WTC11 (cell line): Measurements from ENCODE around the gene ITGA11. TPM values are rescaled to one million over a fixed set of nuclear protein-coding genes. Genes with fewer than 3 reads are reported as not detected.

Experiments
- ATAC-seq: fragments of 200-7000 bp; cut with Tn5 transposase; 2 replicates; pipeline ENCODE4 v1.10.0; 2021; ENCODE audit warnings: mild to moderate bottlenecking, moderate library complexity
- CTCF ChIA-PET: fragments of 300-600 bp; sonication (Branson Sonifier 250); formaldehyde crosslinking; loops from one replicate; lab custom pipeline; 2021; ENCODE audit warnings: antibody characterized with exemption; lab: Charles Lee
- POLR2A ChIA-PET: fragments of 350-600 bp; sonication (Branson Sonifier 250); formaldehyde crosslinking; loops from one replicate; lab custom pipeline; 2021; ENCODE audit warnings: antibody characterized with exemption; lab: Charles Lee
- DNase-seq: peaks from one replicate; pipeline ENCODE4 v3.0.0; 2021; ENCODE audit warnings: low spot score
- H3K27ac Mint-ChIP-seq: 2 replicates; pipeline ENCODE4 v1.8.0; 2021; ENCODE audit warnings: mixed read lengths
- H3K27me3 Mint-ChIP-seq: 2 replicates; pipeline ENCODE4 v1.8.0; 2021; ENCODE audit warnings: low read depth, mild to moderate bottlenecking, moderate library complexity, mixed read lengths
- H3K36me3 Mint-ChIP-seq: 2 replicates; pipeline ENCODE4 v1.8.0; 2021; ENCODE audit warnings: mixed read lengths
- H3K4me1 Mint-ChIP-seq: 2 replicates; pipeline ENCODE4 v1.8.0; 2022; ENCODE audit warnings: mixed read lengths
- H3K4me3 Mint-ChIP-seq: 2 replicates; pipeline ENCODE4 v1.8.0; 2021; ENCODE audit warnings: mild to moderate bottlenecking, moderate library complexity, mixed read lengths
- H3K9me3 Mint-ChIP-seq: 2 replicates; pipeline ENCODE4 v1.8.0; 2021; ENCODE audit warnings: mixed read lengths
- ATF1 ChIP-seq: sonication (generic); formaldehyde crosslinking; IDR thresholded peaks from 2 replicates; pipeline ENCODE4 v1.8.1; 2023; ENCODE audit warnings: mild to moderate bottlenecking, moderate library complexity, missing genetic modification reagents
- CREB1 ChIP-seq: sonication (generic); formaldehyde crosslinking; IDR thresholded peaks from 2 replicates; pipeline ENCODE4 v1.8.0; 2023; ENCODE audit warnings: mild to moderate bottlenecking, missing genetic modification reagents
- EMX1 ChIP-seq: fragments of 250-450 bp; sonication (Bioruptor Pico); IDR thresholded peaks from 2 replicates; pipeline ENCODE4 v1.8.0; 2021; ENCODE audit warnings: mild to moderate bottlenecking
- ETV6 ChIP-seq: sonication (generic); formaldehyde crosslinking; IDR thresholded peaks from 2 replicates; pipeline ENCODE4 v1.8.1; 2022; ENCODE audit warnings: mild to moderate bottlenecking, missing genetic modification reagents
- FOXK1 ChIP-seq: sonication (generic); formaldehyde crosslinking; IDR thresholded peaks from 2 replicates; pipeline ENCODE4 v1.8.0; 2022; ENCODE audit warnings: mild to moderate bottlenecking, moderate library complexity, missing genetic modification reagents
- GRHL2 ChIP-seq: fragments of 250-450 bp; sonication (Bioruptor Pico); IDR thresholded peaks from 2 replicates; pipeline ENCODE4 v1.8.0; 2022; ENCODE audit warnings: mild to moderate bottlenecking, moderate library complexity; ENCODE audit not compliant: insufficient replicate concordance, severe bottlenecking
- GTF2I ChIP-seq: fragments of 250-450 bp; sonication (Bioruptor Pico); conservative IDR thresholded peaks from 2 replicates; pipeline ENCODE4 v1.4.0; 2021; ENCODE audit warnings: mild to moderate bottlenecking
- MAX ChIP-seq: sonication (generic); formaldehyde crosslinking; IDR thresholded peaks from 2 replicates; pipeline ENCODE4 v1.8.0; 2022; ENCODE audit warnings: mild to moderate bottlenecking, missing genetic modification reagents
- NFATC4 ChIP-seq: fragments of 250-450 bp; sonication (Bioruptor Pico); IDR thresholded peaks from 2 replicates; pipeline ENCODE4 v1.9.0; 2021; ENCODE audit warnings: mild to moderate bottlenecking
- NR3C1 ChIP-seq: sonication (generic); formaldehyde crosslinking; conservative IDR thresholded peaks from 2 replicates; pipeline ENCODE4 v1.8.1; 2023; ENCODE audit warnings: low read depth, mild to moderate bottlenecking, missing genetic modification reagents
- PRDM15 ChIP-seq: sonication (generic); formaldehyde crosslinking; IDR thresholded peaks from 2 replicates; pipeline ENCODE4 v1.8.0; 2022; ENCODE audit warnings: missing genetic modification reagents
- PRRX2 ChIP-seq: fragments of 250-450 bp; sonication (Bioruptor Pico); IDR thresholded peaks from 2 replicates; pipeline ENCODE4 v1.8.0; 2021; ENCODE audit warnings: mild to moderate bottlenecking
- RORB ChIP-seq: fragments of 250-450 bp; sonication (Bioruptor Pico); IDR thresholded peaks from 2 replicates; pipeline ENCODE4 v1.9.0; 2021; ENCODE audit warnings: mild to moderate bottlenecking
- SMAD4 ChIP-seq: sonication (generic); formaldehyde crosslinking; IDR thresholded peaks from 2 replicates; pipeline ENCODE4 v1.8.0; 2022; ENCODE audit warnings: mild to moderate bottlenecking, missing genetic modification reagents
- SOX15 ChIP-seq: fragments of 250-450 bp; sonication (Bioruptor Pico); IDR thresholded peaks from 2 replicates; pipeline ENCODE4 v1.9.0; 2021; ENCODE audit warnings: mild to moderate bottlenecking
- TCF7 ChIP-seq: sonication (generic); formaldehyde crosslinking; IDR thresholded peaks from 2 replicates; pipeline ENCODE4 v1.8.0; 2022; ENCODE audit warnings: mild to moderate bottlenecking, low read depth, missing genetic modification reagents, moderate library complexity
- USF1 ChIP-seq: sonication (generic); formaldehyde crosslinking; IDR thresholded peaks from 2 replicates; pipeline ENCODE4 v1.8.0; 2022; ENCODE audit warnings: mild to moderate bottlenecking, missing genetic modification reagents
- USF2 ChIP-seq: sonication (generic); formaldehyde crosslinking; IDR thresholded peaks from 2 replicates; pipeline ENCODE4 v1.8.1; 2023; ENCODE audit warnings: mild to moderate bottlenecking, missing genetic modification reagents, moderate library complexity
- ZNF232 ChIP-seq: sonication (generic); formaldehyde crosslinking; IDR thresholded peaks from 2 replicates; pipeline ENCODE4 v1.8.0; 2022; ENCODE audit warnings: mild to moderate bottlenecking, missing genetic modification reagents
- ZNF317 ChIP-seq: sonication (generic); formaldehyde crosslinking; IDR thresholded peaks from 2 replicates; pipeline ENCODE4 v1.8.1; 2023; ENCODE audit warnings: low read depth, mild to moderate bottlenecking, moderate library complexity, missing genetic modification reagents, borderline replicate concordance
- ZNF396 ChIP-seq: fragments of 250-450 bp; sonication (Bioruptor Pico); IDR thresholded peaks from 2 replicates; pipeline ENCODE4 v1.8.0; 2021; ENCODE audit warnings: mild to moderate bottlenecking, moderate library complexity, borderline replicate concordance
- ZNF416 ChIP-seq: fragments of 250-450 bp; sonication (Bioruptor Pico); IDR thresholded peaks from 2 replicates; pipeline ENCODE4 v1.9.0; 2021; ENCODE audit warnings: mild to moderate bottlenecking, inconsistent platforms
- ZNF512 ChIP-seq: sonication (generic); formaldehyde crosslinking; IDR thresholded peaks from 2 replicates; pipeline ENCODE4 v1.8.1; 2022; ENCODE audit warnings: missing genetic modification reagents, borderline replicate concordance
- ZNF671 ChIP-seq: fragments of 250-450 bp; sonication (Bioruptor Pico); IDR thresholded peaks from 2 replicates; pipeline ENCODE4 v1.8.0; 2021; ENCODE audit warnings: mild to moderate bottlenecking
- total RNA-seq: library from RNA; stranded (reverse); gene quantifications from 3 replicates; pipeline ENCODE4 v1.2.3, GENCODE V29; 2021
- TF ChIP-seq, protein P1 (sequence below): sonication (generic); formaldehyde crosslinking; IDR thresholded peaks from 2 replicates; pipeline ENCODE4 v1.8.1; 2023; ENCODE audit warnings: mild to moderate bottlenecking, missing genetic modification reagents

Gene ITGA11
- total RNA-seq, 1 experiment from 2014 or later: 0.15 TPM

- DNase-seq: no peak
- ChIA-PET POLR2A (no interaction called here), CTCF (no interaction called here)
- H3K4me3 Mint-ChIP-seq: no peak overlapping the region
- H3K27me3 Mint-ChIP-seq: peaks cover 14% of the 10 kb centered on the region; the same call in 1 of the 2 replicates
- ATAC-seq: no peak
- TF ChIP-seq ETV6: no peak
- TF ChIP-seq ZNF416 (CRISPR knock-in tag): no peak
- no peak for TF ChIP-seq RORB (CRISPR knock-in tag)
- TF ChIP-seq, protein P1, sequence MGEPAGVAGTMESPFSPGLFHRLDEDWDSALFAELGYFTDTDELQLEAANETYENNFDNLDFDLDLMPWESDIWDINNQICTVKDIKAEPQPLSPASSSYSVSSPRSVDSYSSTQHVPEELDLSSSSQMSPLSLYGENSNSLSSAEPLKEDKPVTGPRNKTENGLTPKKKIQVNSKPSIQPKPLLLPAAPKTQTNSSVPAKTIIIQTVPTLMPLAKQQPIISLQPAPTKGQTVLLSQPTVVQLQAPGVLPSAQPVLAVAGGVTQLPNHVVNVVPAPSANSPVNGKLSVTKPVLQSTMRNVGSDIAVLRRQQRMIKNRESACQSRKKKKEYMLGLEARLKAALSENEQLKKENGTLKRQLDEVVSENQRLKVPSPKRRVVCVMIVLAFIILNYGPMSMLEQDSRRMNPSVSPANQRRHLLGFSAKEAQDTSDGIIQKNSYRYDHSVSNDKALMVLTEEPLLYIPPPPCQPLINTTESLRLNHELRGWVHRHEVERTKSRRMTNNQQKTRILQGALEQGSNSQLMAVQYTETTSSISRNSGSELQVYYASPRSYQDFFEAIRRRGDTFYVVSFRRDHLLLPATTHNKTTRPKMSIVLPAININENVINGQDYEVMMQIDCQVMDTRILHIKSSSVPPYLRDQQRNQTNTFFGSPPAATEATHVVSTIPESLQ (CRISPR knock-in tag): no peak
- no peaks in the 10 kb centered on the region for H3K4me1 Mint-ChIP-seq
- peaks cover 12% of the 10 kb centered on the region for H3K36me3 Mint-ChIP-seq
- peaks cover 20% of the 10 kb centered on the region for H3K9me3 Mint-ChIP-seq
- no peak overlapping the region for H3K27ac Mint-ChIP-seq
Measured at GRCh38 chr15:68354923-68355322, 77.0 kb downstream of the ITGA11 start.

GRCh38 chr15:68354268-68354667 is 77.7 kb downstream of the ITGA11 start:
- Mint-ChIP-seq H3K4me1 (no peaks in the 10 kb centered on the region), H3K9me3 (peaks cover 20% of the 10 kb centered on the region), H3K27ac (no peak overlapping the region), H3K36me3 (peaks cover 12% of the 10 kb centered on the region), H3K27me3 (peaks cover 14% of the 10 kb centered on the region; the same call in 1 of the 2 replicates), H3K4me3 (no peak overlapping the region)
- DNase-seq: no peak
- POLR2A ChIA-PET: no interaction called here
- ATAC-seq: no peak
- CTCF ChIA-PET: interaction anchor here (1.1 kb wide), 1 partner anchor 38 kb away, joined by 3 read pairs; no protein-coding TSS in a partner anchor
- TF ChIP-seq ZNF232 (no peak), PRRX2 (CRISPR knock-in tag) (no peak)

DNA sequence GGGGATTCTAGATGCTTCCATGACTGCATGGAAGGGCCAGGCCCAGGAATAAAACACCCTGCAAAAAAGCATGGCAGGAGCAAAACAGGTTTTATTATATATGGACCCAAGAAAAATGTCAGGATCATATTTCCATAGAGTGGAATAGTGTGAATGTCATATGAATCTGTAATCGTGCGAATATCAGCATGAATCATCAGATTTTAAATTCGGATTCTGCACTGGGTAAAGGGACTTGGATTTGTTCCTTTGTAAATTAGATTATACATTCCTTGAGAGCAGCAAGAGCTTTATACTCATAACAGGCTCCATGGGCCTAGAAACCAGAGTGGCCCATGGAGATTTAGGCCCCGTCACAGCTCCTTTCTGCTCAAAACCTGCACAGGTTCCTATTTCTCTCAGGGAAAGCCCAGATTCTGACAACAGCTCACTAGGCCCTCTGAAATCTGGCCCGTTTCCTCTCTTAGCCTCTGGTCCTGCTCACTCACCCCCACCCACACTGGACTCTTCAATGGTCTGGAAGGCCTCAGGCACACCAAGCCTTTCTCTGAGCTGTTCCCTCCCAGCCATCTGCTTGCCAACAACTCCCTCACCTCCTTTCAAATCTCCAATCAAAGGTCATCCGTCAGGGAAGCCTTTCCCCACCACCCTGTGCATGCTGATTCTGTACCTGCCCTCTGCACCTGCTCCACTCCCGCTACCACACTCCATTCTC is 78.4 kb downstream of the ITGA11 start:
- no peak overlapping the region for H3K4me3 Mint-ChIP-seq
- no peak for ATAC-seq
- POLR2A ChIA-PET: no interaction called here

More for the DNA sequence above, 78.4 kb downstream of the ITGA11 start:
- DNase-seq: no peak
- Mint-ChIP-seq H3K27ac (no peak overlapping the region), H3K4me1 (no peaks in the 10 kb centered on the region), H3K27me3 (peaks cover 14% of the 10 kb centered on the region; the same call in 1 of the 2 replicates), H3K36me3 (peaks cover 12% of the 10 kb centered on the region), H3K9me3 (peaks cover 20% of the 10 kb centered on the region)
- no peak for TF ChIP-seq ZNF512 (CRISPR knock-in tag)
- no peak for TF ChIP-seq PRDM15 (CRISPR knock-in tag)
- TF ChIP-seq GRHL2 (CRISPR knock-in tag): no peak
- no peak for TF ChIP-seq ZNF317 (CRISPR knock-in tag)
- no peak for TF ChIP-seq ZNF671 (CRISPR knock-in tag)
- TF ChIP-seq NR3C1 (CRISPR knock-in tag): no peak
- TF ChIP-seq USF1: no peak
- TF ChIP-seq MAX: no peak
- TF ChIP-seq USF2 (CRISPR knock-in tag): no peak
- no peak for TF ChIP-seq ZNF396 (CRISPR knock-in tag)
- TF ChIP-seq ATF1 (CRISPR knock-in tag): no peak
- no peak for TF ChIP-seq SMAD4 (CRISPR knock-in tag)
- TF ChIP-seq GTF2I (CRISPR knock-in tag): no peak
- no peak for TF ChIP-seq FOXK1 (CRISPR knock-in tag)
- TF ChIP-seq SOX15 (CRISPR knock-in tag): no peak
- TF ChIP-seq EMX1 (CRISPR knock-in tag): no peak
- TF ChIP-seq TCF7: no peak
- TF ChIP-seq CREB1 (CRISPR knock-in tag): no peak
- no peak for TF ChIP-seq NFATC4
- CTCF ChIA-PET: interaction anchor here (0.8 to 1.2 kb wide), 4 partner anchors 10 to 185 kb away, joined by 3 read pairs; no protein-coding TSS in a partner anchor
